Mucosa of rectum (tissue), 2 donors: ENCODE measurements around the gene ANKH.
"Not testable (repeated sequence)": the region's sequence is repeated elsewhere in the genome, so short reads cannot be mapped to it uniquely, and the experiment has no call there.

Experiments used
- H3K27ac ChIP-seq, 2 donors: one replicate each; pipeline ENCODE4 v1.7.0; 2013; ENCODE audit warnings: inconsistent platforms in 2 of 2, low read depth in 2 of 2, low read length in 2 of 2
- H3K27me3 ChIP-seq, 2 donors: one replicate each; pipeline ENCODE4 v1.7.0; 2013; ENCODE audit warnings: low read length in 2 of 2; ENCODE audit not compliant: control insufficient read depth in 2 of 2, insufficient read depth in 2 of 2
- H3K36me3 ChIP-seq, 2 donors: one replicate each; pipeline ENCODE4 v1.7.0; 2013; ENCODE audit warnings: low read length in 2 of 2; ENCODE audit not compliant: control insufficient read depth in 2 of 2, insufficient read depth in 2 of 2
- H3K4me1 ChIP-seq, 2 donors: one replicate each; pipeline ENCODE4 v1.7.0; 2013; ENCODE audit warnings: low read length in 2 of 2, mild to moderate bottlenecking in 1 of 2; ENCODE audit not compliant: control insufficient read depth in 2 of 2, insufficient read depth in 2 of 2
- H3K4me3 ChIP-seq, 2 donors: one replicate each; pipeline ENCODE4 v1.7.0; 2013; ENCODE audit warnings: low read length in 2 of 2
- H3K9ac ChIP-seq, 2 donors: one replicate each; pipeline ENCODE4 v1.7.0; 2013; ENCODE audit warnings: low read length in 2 of 2, low read depth in 1 of 2, mild to moderate bottlenecking in 1 of 2
- H3K9me3 ChIP-seq, 2 donors: one replicate each; pipeline ENCODE4 v1.7.0; 2013; ENCODE audit warnings: low read length in 2 of 2; ENCODE audit not compliant: control insufficient read depth in 2 of 2
- donor health status: healthy.
- donor health status: Normal muscosa, but diverticular disease.

ANKH gene

DNA sequence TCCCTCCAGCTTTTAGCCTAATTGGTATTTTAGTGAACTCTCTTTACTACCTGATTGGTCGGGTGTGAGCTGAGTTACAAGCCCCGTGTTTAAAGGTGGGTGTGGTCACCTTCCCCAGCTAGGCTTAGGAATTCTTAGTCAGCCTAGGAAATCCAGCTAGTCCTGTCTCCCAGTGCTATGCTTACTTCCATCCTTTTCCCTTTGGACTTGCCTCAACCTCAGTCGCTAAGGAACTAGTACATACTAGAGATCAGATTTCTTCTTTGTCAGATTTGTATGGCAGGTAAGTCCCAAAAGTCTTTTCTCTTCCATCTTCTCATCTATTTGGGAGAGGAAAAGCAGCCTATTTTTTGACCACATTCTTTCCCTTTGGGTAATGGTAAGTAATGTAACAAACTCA lies 22.6 kb downstream of the ANKH start:
- not testable (repeated sequence) for H3K9ac ChIP-seq, H3K36me3 ChIP-seq, H3K27ac ChIP-seq, H3K4me1 ChIP-seq, H3K27me3 ChIP-seq, H3K9me3 ChIP-seq, H3K4me3 ChIP-seq

DNA sequence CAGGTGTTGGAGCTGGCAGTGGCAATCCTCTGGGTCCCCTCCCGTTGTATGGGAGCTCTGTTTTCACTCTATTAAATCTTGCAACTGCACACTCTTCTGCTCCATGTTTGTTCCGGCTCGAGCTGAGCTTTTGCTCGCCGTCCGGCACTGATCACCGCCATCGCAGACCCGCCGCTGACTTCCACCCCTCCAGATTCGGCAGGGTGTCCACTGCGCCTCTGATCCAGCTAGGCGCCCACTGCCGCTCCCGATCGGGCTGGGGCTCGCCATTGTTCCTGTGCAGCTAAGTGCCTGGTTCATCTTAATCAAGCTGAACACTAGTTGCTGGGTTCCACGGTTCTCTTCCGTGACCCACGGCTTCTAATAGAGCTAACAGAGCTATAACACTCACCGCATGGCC lies 23.2 kb downstream of the ANKH start:
- no peaks in the 10 kb centered on the region for H3K4me1 ChIP-seq
- no peak overlapping the region for H3K4me3 ChIP-seq
- no peaks in the 10 kb centered on the region for H3K27me3 ChIP-seq
- H3K36me3 ChIP-seq = peaks cover 0 to 8% of the 10 kb centered on the region in 2 donors
- H3K9me3 ChIP-seq = no peaks in the 10 kb centered on the region
- no peak overlapping the region for H3K27ac ChIP-seq
- H3K9ac ChIP-seq = no peak overlapping the region

DNA sequence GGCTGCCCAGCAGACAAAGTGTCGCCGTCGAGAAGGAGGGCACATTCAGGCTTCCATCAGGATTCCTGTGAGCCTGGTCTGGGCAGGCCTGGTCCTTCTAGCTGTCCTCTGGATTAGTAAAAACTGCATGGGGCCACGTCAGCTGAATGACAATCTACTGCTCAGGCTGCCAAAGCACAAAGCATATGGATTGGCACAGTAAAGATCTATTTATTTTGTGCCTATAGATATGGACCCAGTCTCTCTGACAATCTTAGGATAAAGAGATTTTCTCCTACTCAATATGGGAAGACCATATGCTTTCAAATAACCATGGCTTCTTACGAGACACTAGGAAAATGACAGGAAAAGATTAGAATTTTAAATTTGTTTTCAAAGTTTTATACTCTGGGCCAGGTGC lies 24.1 kb downstream of the ANKH start:
- peaks cover 0 to 8% of the 10 kb centered on the region in 2 donors for H3K36me3 ChIP-seq
- no peaks in the 10 kb centered on the region for H3K4me1 ChIP-seq
- no peak overlapping the region for H3K4me3 ChIP-seq
- no peak overlapping the region for H3K27ac ChIP-seq
- no peaks in the 10 kb centered on the region for H3K9me3 ChIP-seq
- no peaks in the 10 kb centered on the region for H3K27me3 ChIP-seq
- no peak overlapping the region for H3K9ac ChIP-seq

DNA sequence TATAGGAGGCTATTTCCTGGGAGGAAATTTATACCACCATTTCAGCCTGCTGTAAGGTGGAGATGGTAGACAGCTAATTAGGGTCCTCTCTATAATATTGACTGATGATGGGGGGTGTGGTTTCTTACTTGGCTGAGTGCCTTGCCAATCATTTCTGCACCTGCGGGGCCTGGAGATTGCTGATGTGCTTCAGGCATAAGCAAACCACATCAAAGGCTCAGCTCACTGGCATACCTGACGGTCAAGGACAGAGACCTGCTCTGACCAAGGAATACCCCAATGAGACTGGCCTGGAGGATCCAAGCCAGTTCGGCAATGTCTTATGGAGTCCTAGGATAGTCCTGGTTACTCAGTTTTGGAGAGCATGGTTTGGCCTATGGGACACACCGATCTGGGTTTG lies 29.5 kb downstream of the ANKH start:
- no peak overlapping the region for H3K4me3 ChIP-seq

DNA sequence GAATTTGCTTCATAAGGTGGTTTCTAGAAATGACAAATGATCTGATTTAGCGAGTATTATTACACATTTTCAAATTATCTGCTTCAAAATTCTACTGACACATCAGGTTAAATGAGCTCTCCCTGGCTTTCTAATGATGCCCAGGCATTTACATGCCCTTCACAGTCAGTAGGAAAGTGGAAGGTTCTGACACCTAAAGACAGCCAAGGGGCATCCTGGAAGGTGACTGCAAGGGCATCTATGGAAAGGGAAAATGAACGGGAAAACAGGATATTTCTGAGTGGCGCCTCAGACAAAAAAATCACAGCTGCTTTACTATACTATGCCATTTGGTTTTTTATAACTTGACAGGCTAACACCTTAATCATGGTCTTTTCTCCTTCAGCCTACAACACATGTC lies 31.0 kb downstream of the ANKH start:
- Histone ChIP-seq H3K9me3 (no peaks in the 10 kb centered on the region), H3K9ac (no peak overlapping the region), H3K36me3 (no peaks in the 10 kb centered on the region), H3K27me3 (no peaks in the 10 kb centered on the region), H3K4me3 (no peak overlapping the region), H3K4me1 (no peaks in the 10 kb centered on the region), H3K27ac (no peak overlapping the region)

More for the DNA sequence above, 29.5 kb downstream of the ANKH start:
- no peaks in the 10 kb centered on the region for H3K4me1 ChIP-seq
- H3K9ac ChIP-seq = no peak overlapping the region
- no peak overlapping the region for H3K27ac ChIP-seq
- H3K27me3 ChIP-seq = no peaks in the 10 kb centered on the region
- no peaks in the 10 kb centered on the region for H3K9me3 ChIP-seq
- H3K36me3 ChIP-seq = peaks cover 0 to under 1% of the 10 kb centered on the region in 2 donors

DNA sequence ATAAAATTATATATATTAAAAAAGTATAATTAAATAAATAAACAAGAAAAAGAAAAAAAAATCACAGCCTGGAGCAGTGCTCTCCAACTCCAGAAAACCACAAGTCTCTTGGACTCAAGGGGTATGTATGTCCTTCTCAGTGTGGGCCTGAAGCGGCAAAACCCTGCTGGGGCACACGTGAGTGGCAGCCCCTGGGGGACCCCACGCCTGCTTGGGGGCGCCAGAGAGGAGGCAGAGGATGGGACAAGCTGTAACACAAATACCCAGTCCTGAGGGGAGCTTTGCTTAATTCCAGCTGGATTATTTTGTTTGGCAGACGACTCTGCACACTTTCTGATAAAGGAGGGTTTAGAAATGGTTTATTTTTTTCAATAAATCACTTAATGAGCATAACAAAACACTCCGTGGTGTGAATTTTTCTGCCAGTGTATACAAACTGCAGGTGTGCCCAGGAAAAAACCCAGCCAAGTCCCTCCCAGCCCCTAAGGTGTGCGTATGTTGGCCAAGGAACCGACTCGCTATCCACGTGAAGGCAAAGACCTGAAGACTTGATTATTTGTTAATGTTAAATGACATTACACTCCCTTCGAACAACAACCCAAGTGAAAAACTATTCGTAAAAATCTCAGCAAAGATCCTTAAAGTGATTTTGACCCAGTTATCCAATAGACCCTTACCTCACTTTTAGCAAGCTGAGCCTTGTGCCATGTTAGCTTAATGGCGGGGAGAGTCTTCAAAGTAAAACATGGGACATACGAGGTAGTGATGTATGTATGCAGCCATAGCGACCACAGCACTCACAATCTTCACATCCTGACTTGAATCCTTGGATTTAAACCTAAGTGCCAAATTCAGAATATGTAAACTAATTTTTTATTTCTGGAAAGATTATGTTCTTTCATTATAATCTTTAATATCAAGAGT lies 32.9 kb downstream of the ANKH start:
- no peaks in the 10 kb centered on the region for H3K27me3 ChIP-seq
- no peak overlapping the region for H3K27ac ChIP-seq

DNA sequence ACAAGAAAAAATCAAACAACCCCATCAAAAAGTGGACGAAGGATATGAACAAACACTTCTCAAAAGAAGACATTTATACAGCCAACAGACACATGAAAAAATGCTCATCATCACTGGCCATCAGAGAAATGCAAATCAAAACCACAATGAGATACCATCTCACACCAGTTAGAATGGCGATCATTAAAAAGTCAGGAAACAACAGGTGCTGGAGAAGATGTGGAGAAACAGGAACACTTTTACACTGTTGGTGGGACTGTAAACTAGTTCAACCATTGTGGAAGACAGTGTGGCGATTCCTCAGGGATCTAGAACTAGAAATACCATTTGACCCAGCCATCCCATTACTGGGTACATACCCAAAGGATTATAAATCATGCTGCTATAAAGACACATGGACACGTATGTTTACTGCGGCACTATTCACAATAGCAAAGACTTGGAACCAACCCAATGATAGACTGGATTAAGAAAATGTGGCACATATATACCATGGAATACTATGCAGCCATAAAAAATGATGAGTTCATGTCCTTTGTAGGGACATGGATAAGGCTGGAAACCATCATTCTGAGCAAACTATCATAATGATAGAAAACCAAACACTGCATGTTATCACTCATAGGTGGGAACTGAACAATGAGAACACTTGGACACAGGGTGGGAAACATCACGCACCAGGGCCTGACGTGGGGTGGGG lies 34.0 kb downstream of the ANKH start:
- H3K4me3 ChIP-seq, H3K27me3 ChIP-seq, H3K9me3 ChIP-seq, H3K9ac ChIP-seq, H3K36me3 ChIP-seq, H3K4me1 ChIP-seq, H3K27ac ChIP-seq: not testable (repeated sequence)

More for the DNA sequence above, 32.9 kb downstream of the ANKH start:
- Histone ChIP-seq H3K4me1 (no peaks in the 10 kb centered on the region), H3K9me3 (no peaks in the 10 kb centered on the region), H3K4me3 (no peak overlapping the region), H3K36me3 (no peaks in the 10 kb centered on the region), H3K9ac (no peak overlapping the region)

DNA sequence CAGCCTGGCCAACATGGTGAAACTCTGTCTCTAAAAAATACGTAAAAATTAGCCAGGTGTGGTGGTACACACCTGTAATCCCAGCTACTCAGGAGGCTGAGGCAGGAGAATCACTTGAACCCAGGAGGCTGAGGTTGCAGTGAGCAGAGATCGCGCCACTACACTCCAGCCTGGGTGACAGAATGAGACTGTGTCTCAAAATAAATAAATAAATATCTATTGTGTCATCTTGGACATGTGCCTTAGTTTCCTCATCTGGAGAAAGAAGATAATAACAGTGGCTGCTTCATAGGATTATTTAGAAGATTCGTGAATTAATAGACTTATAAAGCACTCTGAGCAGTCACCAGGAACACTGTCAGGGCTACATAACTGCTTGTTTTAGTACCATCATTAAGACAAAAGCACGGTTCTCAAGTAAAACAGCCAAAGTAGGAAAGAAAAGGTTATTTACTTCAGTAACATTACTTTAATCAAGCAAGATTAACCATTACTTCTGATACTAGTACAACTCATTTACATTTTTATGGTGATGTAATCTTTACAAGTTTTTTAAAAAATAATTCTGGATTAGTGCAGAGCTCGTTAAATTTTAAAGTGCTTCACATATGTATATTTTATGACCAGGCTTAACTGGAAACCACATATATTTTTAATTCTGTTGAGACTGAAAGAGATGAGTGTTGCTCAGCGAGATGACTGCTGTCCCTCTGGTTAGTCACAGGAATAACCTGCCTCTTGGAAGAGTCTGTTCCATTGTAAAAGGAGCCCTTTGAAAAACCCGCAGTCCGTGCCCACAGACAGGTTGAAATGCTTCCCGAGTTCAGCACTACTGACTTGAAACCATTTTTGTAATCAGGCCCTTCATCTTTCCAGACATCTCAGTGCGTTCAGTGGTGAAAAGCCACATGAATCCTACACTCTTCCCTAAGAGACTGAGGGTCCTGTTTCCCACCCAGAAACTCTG lies 36.7 kb downstream of the ANKH start:
- Histone ChIP-seq H3K4me1 (no peaks in the 10 kb centered on the region), H3K4me3 (no peak overlapping the region), H3K27ac (no peak overlapping the region), H3K9ac (no peak overlapping the region), H3K9me3 (no peaks in the 10 kb centered on the region), H3K36me3 (no peaks in the 10 kb centered on the region), H3K27me3 (no peaks in the 10 kb centered on the region)

DNA sequence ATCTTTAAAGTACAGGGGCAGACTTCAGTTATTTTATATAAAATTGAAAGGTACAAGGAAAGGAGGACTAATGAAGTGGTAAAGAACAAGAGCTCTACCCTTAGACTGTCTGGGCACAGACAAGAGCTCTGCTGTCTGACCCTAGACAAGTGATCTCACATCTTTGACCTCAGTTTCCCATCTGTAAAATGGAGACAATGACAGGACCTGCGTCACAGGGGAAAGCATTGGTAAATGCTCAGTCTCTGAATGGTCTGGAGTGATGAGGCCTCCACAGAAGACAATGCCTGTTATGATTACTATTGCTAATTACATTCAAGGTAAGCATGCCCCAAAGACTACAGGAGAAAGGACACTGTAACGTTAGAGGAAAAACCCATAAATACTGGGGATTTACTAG lies 37.5 kb downstream of the ANKH start:
- H3K4me1 ChIP-seq = no peaks in the 10 kb centered on the region
- no peak overlapping the region for H3K27ac ChIP-seq
- H3K36me3 ChIP-seq = no peaks in the 10 kb centered on the region
- H3K9ac ChIP-seq = no peak overlapping the region
- H3K9me3 ChIP-seq = no peaks in the 10 kb centered on the region
- H3K27me3 ChIP-seq = no peaks in the 10 kb centered on the region
- H3K4me3 ChIP-seq = no peak overlapping the region

DNA sequence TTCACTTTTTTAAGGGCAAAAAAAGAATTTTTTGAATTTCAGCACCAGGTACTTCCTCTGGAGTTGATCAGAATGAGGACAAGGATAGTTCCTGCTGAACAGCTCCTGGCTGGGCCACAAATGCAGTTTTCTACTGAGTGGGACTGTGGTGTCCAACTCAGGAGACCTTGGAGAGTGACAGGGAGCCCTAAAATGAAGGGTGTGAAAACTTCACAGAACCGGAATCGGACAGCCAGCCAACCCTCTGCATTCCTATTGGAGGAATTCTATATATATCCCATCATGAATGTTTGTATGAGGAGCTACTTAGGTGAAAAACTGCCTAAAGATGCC lies 40.6 kb downstream of the ANKH start:
- no peak overlapping the region for H3K27ac ChIP-seq
- no peak overlapping the region for H3K9ac ChIP-seq
- no peak overlapping the region for H3K4me3 ChIP-seq
- no peaks in the 10 kb centered on the region for H3K4me1 ChIP-seq
- no peaks in the 10 kb centered on the region for H3K36me3 ChIP-seq
- H3K9me3 ChIP-seq = no peaks in the 10 kb centered on the region
- H3K27me3 ChIP-seq = no peaks in the 10 kb centered on the region
